Gastroesophageal sphincter (tissue), 3 donors: ENCODE measurements around the gene PARG.
"Not testable (repeated sequence)": the region's sequence is repeated elsewhere in the genome, so short reads cannot be mapped to it uniquely, and the experiment has no call there.

Source experiments
- CTCF ChIP-seq, 4 experiments: fragments of 200-600 bp in 2 of 4; fragments of 450-650 bp in 2 of 4; sonication (generic) in 1 of 4; IDR thresholded peaks; one replicate each; pipeline ENCODE4 v1.5.1; 2017 to 2019; ENCODE audit warnings: antibody characterized with exemption in 4 of 4, mild to moderate bottlenecking in 2 of 4, moderate library complexity in 2 of 4
- EP300 ChIP-seq: sonication (generic); formaldehyde crosslinking; IDR thresholded peaks from one replicate; pipeline ENCODE4 v1.6.1; 2017; ENCODE audit warnings: antibody characterized with exemption, mild to moderate bottlenecking
- POLR2A ChIP-seq, 2 donors: fragments of 450-650 bp; IDR thresholded peaks; one replicate each; pipeline ENCODE4 v1.6.1; 2017; ENCODE audit warnings: antibody characterized with exemption in 2 of 2, mild to moderate bottlenecking in 2 of 2, moderate library complexity in 1 of 2
- POLR2AphosphoS5 ChIP-seq: sonication (generic); formaldehyde crosslinking; IDR thresholded peaks from one replicate; pipeline ENCODE4 v1.6.1; 2017; ENCODE audit warnings: antibody characterized with exemption

DNA sequence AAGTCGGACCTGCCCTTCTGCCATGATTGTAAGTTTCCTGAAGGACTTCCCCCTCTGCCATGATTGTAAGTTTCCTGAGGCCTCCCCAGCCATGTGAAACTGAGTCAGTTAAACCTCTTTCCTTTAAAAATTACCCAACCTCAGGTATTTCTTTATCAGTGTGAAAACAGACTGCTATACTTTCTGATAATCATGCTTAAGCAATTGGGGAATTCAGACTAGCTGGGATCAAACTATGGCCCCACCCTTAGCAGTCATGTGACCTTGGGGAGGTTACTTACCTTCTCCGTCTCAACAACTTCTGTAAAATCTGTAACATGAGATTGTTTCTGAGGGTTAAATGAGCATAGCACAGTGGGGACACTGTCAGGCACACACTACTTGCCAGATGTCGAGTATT, 45.4 kb upstream of the PARG start:
- TF ChIP-seq CTCF (IDR thresholded peaks at IDR 0.05); POLR2AphosphoS5; POLR2A (IDR thresholded peaks at IDR 0.05); EP300: not testable (repeated sequence)
